H9 (cell line): Measurements from ENCODE around the gene SPHK1. TPM values are rescaled to one million over a fixed set of nuclear protein-coding genes. Genes with fewer than 3 reads are reported as not detected.

ENCODE experiments used
- DNase-seq: peaks from one replicate; pipeline ENCODE4 v3.0.0-alpha.2; 2017
- H2AFZ ChIP-seq: one replicate; pipeline ENCODE4 v1.6.1; 2013; ENCODE audit warnings: mild to moderate bottlenecking, low read length, control low read depth, moderate library complexity
- H2AK5ac ChIP-seq: 2 replicates; pipeline ENCODE4 v1.6.1; 2013; ENCODE audit warnings: low read length, control low read depth, mixed read lengths; ENCODE audit not compliant: insufficient read length
- H2BK120ac ChIP-seq: one replicate; pipeline ENCODE4 v1.6.1; 2013; ENCODE audit warnings: low read depth, mild to moderate bottlenecking, low read length, control low read depth, inconsistent platforms; ENCODE audit not compliant: poor library complexity, severe bottlenecking
- H2BK12ac ChIP-seq: 2 replicates; pipeline ENCODE4 v1.6.1; 2013; ENCODE audit warnings: low read length, control low read depth, mixed read lengths, low read depth; ENCODE audit not compliant: insufficient read length
- H2BK15ac ChIP-seq: 2 replicates; pipeline ENCODE4 v1.6.1; 2013; ENCODE audit warnings: low read depth, low read length, control low read depth
- H2BK20ac ChIP-seq: one replicate; pipeline ENCODE4 v1.6.1; 2013; ENCODE audit warnings: low read depth, mild to moderate bottlenecking, low read length, control low read depth, inconsistent platforms; ENCODE audit not compliant: poor library complexity, severe bottlenecking
- H2BK5ac ChIP-seq: 2 replicates; pipeline ENCODE4 v1.6.1; 2013; ENCODE audit warnings: low read length, control low read depth, mixed read lengths; ENCODE audit not compliant: insufficient read length
- H3K14ac ChIP-seq: 2 replicates; pipeline ENCODE4 v1.6.1; 2013; ENCODE audit warnings: low read length, control low read depth; ENCODE audit not compliant: insufficient read depth
- H3K18ac ChIP-seq: 2 replicates; pipeline ENCODE4 v1.6.1; 2013; ENCODE audit warnings: low read depth, mild to moderate bottlenecking, mixed read lengths, low read length, control low read depth; ENCODE audit not compliant: insufficient read length
- H3K23ac ChIP-seq: 2 replicates; pipeline ENCODE4 v1.6.1; 2013; ENCODE audit warnings: low read length, control low read depth, mixed read lengths, low read depth; ENCODE audit not compliant: insufficient read length
- H3K23me2 ChIP-seq: 2 replicates; pipeline ENCODE4 v1.6.1; 2013; ENCODE audit warnings: low read depth, mild to moderate bottlenecking, mixed read lengths, low read length, control low read depth; ENCODE audit not compliant: insufficient read length, poor library complexity, severe bottlenecking
- H3K27ac ChIP-seq: 2 replicates; pipeline ENCODE4 v1.5.1; 2013; ENCODE audit warnings: low read length, control low read depth, mixed read lengths, low read depth; ENCODE audit not compliant: insufficient read length
- H3K27me3 ChIP-seq: 2 replicates; pipeline ENCODE4 v1.6.1; 2013; ENCODE audit warnings: low read length, control low read depth, inconsistent platforms; ENCODE audit not compliant: insufficient read depth
- H3K4ac ChIP-seq: 2 replicates; pipeline ENCODE4 v1.6.1; 2013; ENCODE audit warnings: low read depth, mild to moderate bottlenecking, control low read depth, inconsistent platforms, low read length, moderate library complexity
- H3K4me1 ChIP-seq: 2 replicates; pipeline ENCODE4 v1.6.1; 2013; ENCODE audit warnings: low read length, control low read depth, inconsistent platforms; ENCODE audit not compliant: insufficient read depth
- H3K4me2 ChIP-seq: 2 replicates; pipeline ENCODE4 v1.6.1; 2013; ENCODE audit warnings: low read length, control low read depth, mixed read lengths; ENCODE audit not compliant: insufficient read length, insufficient read depth
- H3K56ac ChIP-seq: 2 replicates; pipeline ENCODE4 v1.6.1; 2013; ENCODE audit warnings: low read depth, mild to moderate bottlenecking, mixed read lengths, low read length, control low read depth; ENCODE audit not compliant: insufficient read length
- H3K79me1 ChIP-seq: 2 replicates; pipeline ENCODE4 v1.6.1; 2013; ENCODE audit warnings: low read depth, mild to moderate bottlenecking, moderate library complexity, low read length, control low read depth, inconsistent platforms; ENCODE audit not compliant: insufficient read depth, poor library complexity, severe bottlenecking
- H3K79me2 ChIP-seq: 2 replicates; pipeline ENCODE4 v1.6.1; 2013; ENCODE audit warnings: low read length, control low read depth, inconsistent platforms; ENCODE audit not compliant: insufficient read depth
- H3K9ac ChIP-seq: 2 replicates; pipeline ENCODE4 v1.6.1; 2013; ENCODE audit warnings: low read length, control low read depth, mixed read lengths; ENCODE audit not compliant: insufficient read length; ENCODE audit errors: extremely low read depth
- H3K9me3 ChIP-seq: one replicate; pipeline ENCODE4 v1.6.1; 2013; ENCODE audit warnings: low read depth, low read length, inconsistent platforms; ENCODE audit not compliant: control insufficient read depth
- H3T11ph ChIP-seq: one replicate; pipeline ENCODE4 v1.6.1; 2013; ENCODE audit warnings: mild to moderate bottlenecking, low read length, control low read depth, inconsistent platforms
- H4K20me1 ChIP-seq: one replicate; pipeline ENCODE4 v1.6.1; 2013; ENCODE audit not compliant: control insufficient read depth, insufficient read length, insufficient read depth
- H4K5ac ChIP-seq: 2 replicates; pipeline ENCODE4 v1.6.1; 2013; ENCODE audit warnings: low read depth, mild to moderate bottlenecking, mixed read lengths, low read length, control low read depth; ENCODE audit not compliant: insufficient read length
- H4K8ac ChIP-seq: replicated peaks from 2 replicates; pipeline ENCODE4 v1.6.1; 2013; ENCODE audit warnings: low read length, control low read depth, mixed read lengths, low read depth; ENCODE audit not compliant: insufficient read length
- H4K91ac ChIP-seq: 2 replicates; pipeline ENCODE4 v1.6.1; 2013; ENCODE audit warnings: low read depth, mild to moderate bottlenecking, moderate library complexity, mixed read lengths, low read length, control low read depth; ENCODE audit not compliant: insufficient read length
- H3K27ac Mint-ChIP-seq, 3 experiments: 2 replicates in 2 of 3; 3 replicates in 1 of 3; pipeline ENCODE4 v1.8.0; 2020 to 2021; ENCODE audit warnings: mixed read lengths in 3 of 3, mild to moderate bottlenecking in 1 of 3, moderate library complexity in 1 of 3
- H3K27me3 Mint-ChIP-seq: 2 replicates; pipeline ENCODE4 v1.8.0; 2021; ENCODE audit warnings: low read depth, mild to moderate bottlenecking, moderate library complexity, mixed read lengths
- H3K36me3 Mint-ChIP-seq, 3 experiments: 2 replicates in 2 of 3; 3 replicates in 1 of 3; pipeline ENCODE4 v1.8.0; 2020 to 2021; ENCODE audit warnings: low read depth in 3 of 3, mixed read lengths in 3 of 3; ENCODE audit not compliant: insufficient read depth in 1 of 3
- H3K4me1 Mint-ChIP-seq, 2 experiments: 2 replicates each; pipeline ENCODE4 v1.8.0; 2020; ENCODE audit warnings: mixed read lengths in 2 of 2
- H3K4me3 Mint-ChIP-seq, 2 experiments: 2 replicates in 1 of 2; 3 replicates in 1 of 2; pipeline ENCODE4 v1.8.0; 2020 to 2021; ENCODE audit warnings: mild to moderate bottlenecking in 2 of 2, mixed read lengths in 2 of 2, moderate library complexity in 1 of 2
- H3K9me3 Mint-ChIP-seq, 2 experiments: 2 replicates in 1 of 2; 3 replicates in 1 of 2; pipeline ENCODE4 v1.8.0; 2020; ENCODE audit warnings: mild to moderate bottlenecking in 2 of 2, mixed read lengths in 2 of 2, moderate library complexity in 1 of 2
- CTCF ChIP-seq: fragments of 200-600 bp; sonication (generic); conservative IDR thresholded peaks from 3 replicates; pipeline ENCODE4 v1.8.0; 2021; ENCODE audit warnings: antibody characterized with exemption, mild to moderate bottlenecking
- WGBS: extraction: QIAGEN DNeasy Blood & Tissue Kit; methylation state at CpG from one replicate; pipeline ENCODE4 v1.1.7; 2013; ENCODE audit warnings: missing lambda C conversion rate, low lambda C conversion rate, mixed read lengths; ENCODE audit not compliant: insufficient read length; ENCODE audit errors: extremely low coverage; 5-methylcytosine and 5-hydroxymethylcytosine counted together
- total RNA-seq: library from RNA; stranded (reverse); gene quantifications from 2 replicates; pipeline ENCODE4 v1.2.1, GENCODE V29; 2021

The SPHK1 gene
- total RNA-seq, 1 experiment from 2014 or later: 1.4 TPM

GRCh38 chr17:76390003-76390421 lies 5.6 kb downstream of the SPHK1 start:
- Histone ChIP-seq H3K56ac (no peak overlapping the region), H2BK12ac (no peak overlapping the region), H3K79me1 (no peaks in the 10 kb centered on the region), H3K18ac (no peak overlapping the region), H4K5ac (no peak overlapping the region), H3K27ac (no peak overlapping the region), H3K9ac (no peak overlapping the region), H2BK5ac (no peak overlapping the region), H3K4me2 (no peak overlapping the region), H2AFZ (no peak overlapping the region), H3K4me1 (peaks cover 6% of the 10 kb centered on the region; the same call in 1 of the 2 replicates), H4K20me1 (no peaks in the 10 kb centered on the region), H2AK5ac (no peak overlapping the region), H4K91ac (no peak overlapping the region), H2BK120ac (no peak overlapping the region), H3K27me3 (peaks cover 5% of the 10 kb centered on the region; the same call in 1 of the 2 replicates), H3K79me2 (no peaks in the 10 kb centered on the region), H3K23ac (no peak overlapping the region), H2BK20ac (no peak overlapping the region), H3K23me2 (no peaks in the 10 kb centered on the region), H2BK15ac (no peak overlapping the region), H3T11ph (no peak overlapping the region), H4K8ac (no peak overlapping the region), H3K4ac (no peak overlapping the region), H3K14ac (no peak overlapping the region; the same call in 1 of the 2 replicates), H3K9me3 (no peaks in the 10 kb centered on the region)
- Mint-ChIP-seq H3K27ac (peak overlapping the region in 2 of 3 experiments; percentile 71 to 85; a peak in 3 of 7 replicates), H3K9me3 (no peaks in the 10 kb centered on the region), H3K27me3 (peaks cover 21% of the 10 kb centered on the region), H3K36me3 (peaks cover 13 to 40% (median 33%) of the 10 kb centered on the region in 3 experiments), H3K4me1 (peaks cover 20 to 26% of the 10 kb centered on the region in 2 experiments), H3K4me3 (no peak overlapping the region)
- TF ChIP-seq CTCF: no peak
- DNase-seq: peak; percentile 72
- no CpG with 5 or more reads among the region's 11 CpGs for WGBS
